D721Med (cell line): Measurements from ENCODE around the gene CALML5.

Source experiments
- DNase-seq: peaks from one replicate; pipeline ENCODE4 v3.0.0; 2011; ENCODE audit warnings: low spot score; ENCODE audit not compliant: insufficient read length
- FAIRE-seq: peaks from 2 replicates; lab custom pipeline; 2011; peaks lifted over from hg19 to GRCh38; lab: Jason Lieb, UNC
- CTCF ChIP-seq: IDR thresholded peaks from 2 replicates; pipeline ENCODE4 v1.5.1; 2012; ENCODE audit warnings: mild to moderate bottlenecking, control low read depth; ENCODE audit not compliant: insufficient read depth; ENCODE audit errors: missing control alignments

The CALML5 gene

GRCh38 chr10:5538446-5538845, 39.1 kb upstream of the CALML5 start:
- no peak for TF ChIP-seq CTCF
- no peak for DNase-seq
- no peak for FAIRE-seq

- no peak for FAIRE-seq
- TF ChIP-seq CTCF = no peak
- DNase-seq = no peak
Measured at GRCh38 chr10:5537684-5538083, 38.3 kb upstream of the CALML5 start.

GRCh38 chr10:5536486-5537081, 37.2 kb upstream of the CALML5 start:
- DNase-seq (no peak), FAIRE-seq (no peak)
- no peak for TF ChIP-seq CTCF

- DNase-seq (no peak), FAIRE-seq (no peak)
Measured at GRCh38 chr10:5534880-5535856, 35.8 kb upstream of the CALML5 start.

GRCh38 chr10:5534051-5534821, 34.9 kb upstream of the CALML5 start:
- FAIRE-seq (no peak), DNase-seq (no peak)
- TF ChIP-seq CTCF = no peak

More at GRCh38 chr10:5534880-5535856, 35.8 kb upstream of the CALML5 start:
- TF ChIP-seq CTCF = no peak

GRCh38 chr10:5533098-5533731, 33.8 kb upstream of the CALML5 start:
- TF ChIP-seq CTCF = no peak
- FAIRE-seq (no peak), DNase-seq (no peak)
